ENCODE data around the gene PRKCE.

- no peak for TF ChIP-seq POLR2AphosphoS5 (IDR thresholded peaks at IDR 0.05; ENCODE audit: borderline replicate concordance, low read depth, low read length)
- no peak for TF ChIP-seq EZH2 (IDR thresholded peaks at IDR 0.05)
Observed at GRCh38 chr2:45772038-45772437, 120.6 kb downstream of the PRKCE start.
